ENCODE results near the gene C9orf85.

The C9orf85 gene, protein sequence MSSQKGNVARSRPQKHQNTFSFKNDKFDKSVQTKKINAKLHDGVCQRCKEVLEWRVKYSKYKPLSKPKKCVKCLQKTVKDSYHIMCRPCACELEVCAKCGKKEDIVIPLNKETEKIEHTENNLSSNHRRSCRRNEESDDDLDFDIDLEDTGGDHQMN

DNA sequence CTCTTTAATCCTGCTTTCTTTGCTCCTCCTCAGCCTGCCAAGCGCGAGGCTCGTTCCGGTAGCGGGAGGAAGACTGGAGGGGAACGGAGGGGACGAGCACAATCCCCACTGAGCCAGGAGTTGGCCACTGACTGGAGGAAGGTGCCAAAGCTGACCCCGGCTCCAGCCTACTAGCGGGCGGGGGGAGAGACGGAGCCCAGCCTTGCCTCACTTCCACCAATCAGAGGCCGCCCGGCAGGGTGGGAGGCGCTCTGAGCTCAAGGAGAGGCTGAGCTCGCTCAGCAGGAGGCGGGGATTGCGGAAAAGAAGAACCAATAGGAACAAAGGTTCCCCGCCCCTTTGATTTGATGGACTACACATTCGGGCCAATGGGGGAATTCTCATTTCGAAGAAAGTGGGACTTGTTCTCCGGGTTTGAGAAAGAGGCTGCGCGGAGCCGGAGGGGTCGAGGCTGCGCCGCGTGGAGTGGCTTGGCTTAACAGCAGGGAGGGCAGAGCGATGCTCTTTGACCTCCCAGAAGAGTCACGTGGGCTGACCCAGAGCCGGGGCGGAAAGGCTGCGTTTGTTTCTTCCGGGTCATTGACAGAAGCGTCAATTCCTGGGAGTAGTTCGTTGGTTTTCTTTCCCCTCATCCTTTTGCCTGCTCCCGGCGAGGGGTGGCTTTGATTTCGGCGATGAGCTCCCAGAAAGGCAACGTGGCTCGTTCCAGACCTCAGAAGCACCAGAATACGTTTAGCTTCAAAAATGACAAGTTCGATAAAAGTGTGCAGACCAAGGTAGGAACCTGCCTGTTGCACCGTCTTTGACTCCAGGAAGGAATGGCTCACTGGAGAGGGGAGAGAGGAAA is at the start of gene C9orf85, which contains the start of gene ABHD17B:
TSS of gene C9orf85 (plus strand) at position 579 of the 847 bp plus-strand sequence. CDS start at position 675, 96 bp downstream.
TSS of gene ABHD17B (minus strand) at position 133 of the 847 bp plus-strand sequence. CDS start 36,113 bp downstream, outside the sequence.
- in situ Hi-C loops (cut with MboI; ENCODE audit: low pct_unique_long_range_greater_than_20kb, low sequenced_read_pairs, unreplicated experiment) = no loop called here
- DNase-seq (ENCODE audit: low spot score) = peak; percentile 97
- TF ChIP-seq, protein P1, sequence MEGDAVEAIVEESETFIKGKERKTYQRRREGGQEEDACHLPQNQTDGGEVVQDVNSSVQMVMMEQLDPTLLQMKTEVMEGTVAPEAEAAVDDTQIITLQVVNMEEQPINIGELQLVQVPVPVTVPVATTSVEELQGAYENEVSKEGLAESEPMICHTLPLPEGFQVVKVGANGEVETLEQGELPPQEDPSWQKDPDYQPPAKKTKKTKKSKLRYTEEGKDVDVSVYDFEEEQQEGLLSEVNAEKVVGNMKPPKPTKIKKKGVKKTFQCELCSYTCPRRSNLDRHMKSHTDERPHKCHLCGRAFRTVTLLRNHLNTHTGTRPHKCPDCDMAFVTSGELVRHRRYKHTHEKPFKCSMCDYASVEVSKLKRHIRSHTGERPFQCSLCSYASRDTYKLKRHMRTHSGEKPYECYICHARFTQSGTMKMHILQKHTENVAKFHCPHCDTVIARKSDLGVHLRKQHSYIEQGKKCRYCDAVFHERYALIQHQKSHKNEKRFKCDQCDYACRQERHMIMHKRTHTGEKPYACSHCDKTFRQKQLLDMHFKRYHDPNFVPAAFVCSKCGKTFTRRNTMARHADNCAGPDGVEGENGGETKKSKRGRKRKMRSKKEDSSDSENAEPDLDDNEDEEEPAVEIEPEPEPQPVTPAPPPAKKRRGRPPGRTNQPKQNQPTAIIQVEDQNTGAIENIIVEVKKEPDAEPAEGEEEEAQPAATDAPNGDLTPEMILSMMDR (IDR thresholded peaks at IDR 0.05; ENCODE audit: extremely low read depth, insufficient read depth, missing control alignments) = no peak

DNA sequence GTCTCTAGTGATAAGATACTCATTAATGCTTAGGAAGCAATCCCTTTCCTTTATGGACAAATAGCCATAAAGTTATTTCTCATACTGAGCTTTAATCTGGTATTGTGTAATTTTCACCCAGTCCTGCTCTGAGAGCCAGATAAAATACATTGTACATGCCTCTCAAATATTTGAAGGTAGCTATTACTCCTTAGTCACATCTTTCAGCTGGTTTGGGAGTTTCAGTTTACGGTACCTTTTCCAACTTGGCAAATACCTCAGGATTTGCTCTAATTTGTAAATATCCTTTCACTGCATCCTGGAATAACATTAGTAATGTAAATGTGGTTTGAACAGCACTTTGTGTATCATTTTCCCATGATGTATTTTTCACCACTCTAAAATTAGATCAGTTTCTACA is 47.8 kb upstream of the C9orf85 start:
- no peak for DNase-seq (ENCODE audit: low spot score)
- in situ Hi-C loops (cut with MboI; ENCODE audit: low pct_unique_long_range_greater_than_20kb, low sequenced_read_pairs, unreplicated experiment) = no loop called here
- TF ChIP-seq, protein P1 (IDR thresholded peaks at IDR 0.05; ENCODE audit: extremely low read depth, insufficient read depth, missing control alignments) = no peak

DNA sequence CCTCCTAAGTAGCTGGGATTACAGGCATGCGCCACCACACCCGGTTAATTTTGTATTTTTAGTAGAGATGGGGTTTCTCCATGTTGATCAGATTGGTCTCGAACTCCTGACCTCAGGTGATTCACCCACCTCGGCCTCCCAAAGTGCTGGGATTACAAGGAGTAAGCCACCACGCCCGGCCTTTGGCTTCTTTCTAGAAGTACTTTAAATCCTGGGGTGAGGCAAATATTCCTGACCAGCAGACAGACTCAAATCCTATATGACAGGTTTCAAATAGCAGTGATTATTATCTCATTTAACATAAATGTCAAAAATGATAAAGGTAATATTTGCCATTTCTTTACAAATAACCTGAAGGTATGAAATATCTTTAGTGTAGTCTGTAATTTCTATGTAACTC is 36.1 kb upstream of the C9orf85 start:
- in situ Hi-C loops (cut with MboI; ENCODE audit: low pct_unique_long_range_greater_than_20kb, low sequenced_read_pairs, unreplicated experiment) = no loop called here
- TF ChIP-seq, protein P1 (IDR thresholded peaks at IDR 0.05; ENCODE audit: extremely low read depth, insufficient read depth, missing control alignments) = no peak
- DNase-seq (ENCODE audit: low spot score) = no peak

DNA sequence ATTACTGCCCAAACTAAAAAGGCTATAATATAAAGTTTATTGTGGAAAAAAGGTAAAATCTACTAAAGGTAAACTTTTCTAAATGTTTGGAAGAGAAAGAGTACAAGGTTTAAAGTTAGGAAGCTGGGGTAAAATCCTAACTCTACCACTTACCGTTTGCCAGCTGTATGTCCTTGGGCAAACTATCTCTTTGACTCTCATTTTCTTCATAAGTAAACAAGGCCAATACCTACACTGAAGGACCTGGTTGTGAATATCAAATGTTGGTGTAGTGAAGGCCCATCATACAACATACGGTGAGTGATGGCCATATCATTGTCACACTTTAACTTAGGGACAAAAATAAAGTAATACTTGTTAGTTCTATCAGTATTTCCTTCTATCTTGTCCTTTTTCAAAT is 35.3 kb upstream of the C9orf85 start:
- TF ChIP-seq, protein P1 (IDR thresholded peaks at IDR 0.05; ENCODE audit: extremely low read depth, insufficient read depth, missing control alignments) = no peak
- no peak for DNase-seq (ENCODE audit: low spot score)
- in situ Hi-C loops (cut with MboI; ENCODE audit: low pct_unique_long_range_greater_than_20kb, low sequenced_read_pairs, unreplicated experiment) = no loop called here

DNA sequence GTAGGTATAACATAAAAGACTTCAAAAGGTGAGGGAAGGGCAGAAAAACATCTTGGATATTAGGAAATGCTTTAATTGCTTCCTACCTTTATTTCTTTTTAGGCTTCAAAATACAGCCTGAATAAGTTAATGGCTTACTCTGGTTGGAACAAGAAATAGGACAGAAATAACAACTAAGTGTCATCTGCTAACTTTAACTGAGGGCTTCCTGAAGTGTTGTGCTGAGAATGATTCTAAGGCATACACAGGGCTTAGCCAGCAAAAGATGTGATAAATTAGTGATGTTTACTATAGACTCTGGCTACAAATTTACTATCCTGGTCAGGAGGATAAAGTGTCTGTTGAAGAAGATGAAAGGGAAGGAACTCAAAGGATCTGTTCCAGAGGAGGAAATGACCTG is 34.6 kb upstream of the C9orf85 start:
- in situ Hi-C loops (cut with MboI; ENCODE audit: low pct_unique_long_range_greater_than_20kb, low sequenced_read_pairs, unreplicated experiment) = no loop called here
- TF ChIP-seq, protein P1 (IDR thresholded peaks at IDR 0.05; ENCODE audit: extremely low read depth, insufficient read depth, missing control alignments) = no peak
- DNase-seq (ENCODE audit: low spot score) = no peak

DNA sequence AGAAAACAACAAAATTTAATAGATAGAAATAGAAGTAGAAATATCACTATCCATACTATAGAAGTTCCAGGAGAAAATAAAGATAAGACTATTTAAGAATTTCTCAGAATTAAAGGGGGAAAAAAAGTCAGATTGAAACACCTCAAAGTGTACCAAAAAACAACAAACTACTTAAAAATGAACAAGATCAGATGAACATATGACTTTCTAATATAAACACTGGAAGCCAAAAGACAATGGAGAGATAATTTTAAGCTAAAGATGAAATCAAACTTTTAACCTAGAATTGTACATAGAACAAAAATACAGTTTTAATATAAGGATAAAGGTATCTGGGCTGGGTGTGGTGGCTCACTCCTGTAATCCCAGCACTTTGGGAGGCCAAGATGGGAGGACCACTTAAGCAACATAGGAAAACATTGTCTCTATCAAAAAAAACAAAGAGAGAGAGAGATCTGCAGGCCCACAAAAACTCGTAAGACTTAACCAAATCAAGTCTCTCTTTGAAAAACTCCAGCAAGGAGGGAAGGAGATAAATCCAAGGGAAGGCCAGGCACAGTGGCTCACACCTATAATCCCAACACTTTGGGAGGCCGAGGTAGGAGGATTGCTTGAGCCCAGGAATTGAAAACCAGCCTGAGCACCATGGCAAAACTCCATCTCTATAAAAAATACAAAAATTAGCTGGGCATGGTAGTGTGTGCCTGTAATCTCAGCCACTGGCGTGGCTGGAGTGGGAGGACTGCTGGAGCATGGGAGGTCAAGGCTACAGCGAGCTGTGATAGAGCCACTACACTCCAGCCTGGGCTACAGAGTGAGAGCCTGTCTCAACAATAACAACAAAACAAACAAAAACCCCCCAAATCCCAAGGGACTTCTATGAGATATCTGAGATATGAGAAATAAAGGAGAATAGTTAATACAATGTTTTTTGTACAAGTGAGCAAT is 32.8 kb upstream of the C9orf85 start:
- DNase-seq (ENCODE audit: low spot score) = no peak
- TF ChIP-seq, protein P1 (IDR thresholded peaks at IDR 0.05; ENCODE audit: extremely low read depth, insufficient read depth, missing control alignments) = no peak
- in situ Hi-C loops (cut with MboI; ENCODE audit: low pct_unique_long_range_greater_than_20kb, low sequenced_read_pairs, unreplicated experiment) = no loop called here
